Testis (tissue), 2 donors: ENCODE measurements around the gene MPG.

Source experiments
- POLR2A ChIP-seq: fragments of 450-650 bp; IDR thresholded peaks from one replicate; pipeline ENCODE4 v1.6.1; 2017; ENCODE audit warnings: antibody characterized with exemption, mild to moderate bottlenecking, moderate library complexity
- TF ChIP-seq, protein P1 (sequence below), 3 experiments: fragments of 450-650 bp in 2 of 3; fragments of 200-600 bp in 1 of 3; sonication (generic) in 1 of 3; IDR thresholded peaks; one replicate each; pipeline ENCODE4 v1.5.1; 2016 to 2019; ENCODE audit warnings: antibody characterized with exemption in 3 of 3, mild to moderate bottlenecking in 2 of 3, moderate library complexity in 1 of 3

DNA sequence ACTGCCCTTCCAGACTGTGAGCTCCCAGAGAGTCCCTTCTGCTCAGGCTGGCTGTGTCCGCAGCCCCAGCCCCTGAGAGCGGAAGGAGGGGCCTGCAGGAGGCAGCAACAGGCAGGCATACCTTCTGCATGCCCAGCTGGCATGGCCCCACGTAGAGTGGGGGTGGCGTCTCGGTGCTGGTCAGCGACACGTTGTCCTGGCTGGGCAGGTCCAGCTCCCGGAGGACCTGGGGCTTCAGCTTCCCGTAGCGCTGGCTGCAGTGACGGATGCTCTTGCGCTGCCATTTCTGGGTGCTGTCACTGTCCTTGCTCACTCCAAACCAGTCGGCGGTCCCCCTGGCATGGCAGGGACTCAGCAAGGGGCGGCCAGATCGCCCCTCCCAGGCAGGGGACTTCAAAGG lies 14.6 kb upstream of the MPG start:
- TF ChIP-seq, protein P1, sequence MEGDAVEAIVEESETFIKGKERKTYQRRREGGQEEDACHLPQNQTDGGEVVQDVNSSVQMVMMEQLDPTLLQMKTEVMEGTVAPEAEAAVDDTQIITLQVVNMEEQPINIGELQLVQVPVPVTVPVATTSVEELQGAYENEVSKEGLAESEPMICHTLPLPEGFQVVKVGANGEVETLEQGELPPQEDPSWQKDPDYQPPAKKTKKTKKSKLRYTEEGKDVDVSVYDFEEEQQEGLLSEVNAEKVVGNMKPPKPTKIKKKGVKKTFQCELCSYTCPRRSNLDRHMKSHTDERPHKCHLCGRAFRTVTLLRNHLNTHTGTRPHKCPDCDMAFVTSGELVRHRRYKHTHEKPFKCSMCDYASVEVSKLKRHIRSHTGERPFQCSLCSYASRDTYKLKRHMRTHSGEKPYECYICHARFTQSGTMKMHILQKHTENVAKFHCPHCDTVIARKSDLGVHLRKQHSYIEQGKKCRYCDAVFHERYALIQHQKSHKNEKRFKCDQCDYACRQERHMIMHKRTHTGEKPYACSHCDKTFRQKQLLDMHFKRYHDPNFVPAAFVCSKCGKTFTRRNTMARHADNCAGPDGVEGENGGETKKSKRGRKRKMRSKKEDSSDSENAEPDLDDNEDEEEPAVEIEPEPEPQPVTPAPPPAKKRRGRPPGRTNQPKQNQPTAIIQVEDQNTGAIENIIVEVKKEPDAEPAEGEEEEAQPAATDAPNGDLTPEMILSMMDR (IDR thresholded peaks at IDR 0.05) = no peak
- TF ChIP-seq POLR2A = no peak
